Stimulated activated CD4-positive, alpha-beta T cell treated with anti-CD3 and anti-CD28 coated beads, Interleukin-4, amount 100 ng/mL, for 4 hours (primary cell): Measurements from ENCODE around the gene AGR2.
"Not testable (repeated sequence)": the region's sequence is repeated elsewhere in the genome, so short reads cannot be mapped to it uniquely, and the experiment has no call there.

Experiments
- DNase-seq, 2 experiments: peaks; one replicate each; pipeline ENCODE4 v3.0.0-alpha.2; 2020

Gene AGR2

GRCh38 chr7:16773326-16773725 is 31.5 kb downstream of the AGR2 start:
- no peak for DNase-seq

GRCh38 chr7:16770657-16771329 is 34.0 kb downstream of the AGR2 start:
- no peak for DNase-seq

GRCh38 chr7:16769994-16770393 is 34.8 kb downstream of the AGR2 start:
- not testable (repeated sequence) for DNase-seq

GRCh38 chr7:16765436-16765859 is 39.4 kb downstream of the AGR2 start:
- DNase-seq, result no peak

- DNase-seq, result no peak
Observed at GRCh38 chr7:16764942-16765341, 39.9 kb downstream of the AGR2 start.

- no peak for DNase-seq
Observed at GRCh38 chr7:16762177-16762576, 42.6 kb downstream of the AGR2 start.

GRCh38 chr7:16759840-16760239 is 45.0 kb downstream of the AGR2 start:
- no peak for DNase-seq

- no peak for DNase-seq
Observed at GRCh38 chr7:16758631-16759611, 45.9 kb downstream of the AGR2 start.

GRCh38 chr7:16758036-16758435 is 46.8 kb downstream of the AGR2 start:
- DNase-seq, result no peak

GRCh38 chr7:16755397-16755796 is 49.4 kb downstream of the AGR2 start:
- DNase-seq, result no peak

- no peak for DNase-seq
Observed at GRCh38 chr7:16754856-16755317, 49.9 kb downstream of the AGR2 start.

- peak in 1 of 2 experiments; percentile 0 for DNase-seq
Observed at GRCh38 chr7:16753932-16754855, 50.6 kb downstream of the AGR2 start.

- peak; percentile 39 to 52 for DNase-seq
Observed at GRCh38 chr7:16753102-16753931, 51.5 kb downstream of the AGR2 start, which contains the start of gene TSPAN13. Gene TSPAN13 (plus strand): TSS chr7:16753755. CDS start chr7:16753968, 213 bp downstream.

- DNase-seq, result no peak
Observed at GRCh38 chr7:16747102-16747501, 57.7 kb downstream of the AGR2 start.

- no peak for DNase-seq
Observed at GRCh38 chr7:16745645-16746044, 59.2 kb downstream of the AGR2 start.

GRCh38 chr7:16744518-16745250 is 60.1 kb downstream of the AGR2 start:
- no peak for DNase-seq

- no peak for DNase-seq
Observed at GRCh38 chr7:16743236-16743635, 61.6 kb downstream of the AGR2 start.

- no peak for DNase-seq
Observed at GRCh38 chr7:16742547-16742946, 62.3 kb downstream of the AGR2 start.
